Heart right ventricle (tissue), 16 donors: ENCODE data around the gene TACR1. TPM values are rescaled to one million over a fixed set of nuclear protein-coding genes. Genes with fewer than 3 reads are reported as not detected.

Experiments used
- ATAC-seq, 8 donors: fragments of 200-7000 bp; cut with Tn5 transposase; one replicate each; pipeline ENCODE4 v1.9.1; 2020; ENCODE audit warnings: mild to moderate bottlenecking in 8 of 8, moderate library complexity in 8 of 8, moderate number of reproducible peaks in 1 of 8
- DNase-seq, 2 donors: peaks; one replicate each; pipeline ENCODE4 v3.0.0-alpha.2; 2020
- H3K27ac ChIP-seq, 10 donors: fragments of 200-600 bp; sonication (generic) in 2 of 10; one replicate each; pipeline versions ENCODE4 v1.5.0 to v1.8.0; 2020 to 2022; ENCODE audit warnings: mild to moderate bottlenecking in 3 of 10
- H3K27me3 ChIP-seq, 7 donors: fragments of 200-600 bp; one replicate each; pipeline ENCODE4 v1.8.0; 2021 to 2022; ENCODE audit warnings: mild to moderate bottlenecking in 2 of 7
- H3K36me3 ChIP-seq, 9 donors: fragments of 200-600 bp; sonication (generic) in 1 of 9; one replicate each; pipeline versions ENCODE4 v1.5.0 to v1.8.0; 2020 to 2022; ENCODE audit warnings: mild to moderate bottlenecking in 2 of 9
- H3K4me1 ChIP-seq, 9 donors: fragments of 200-600 bp; sonication (generic) in 1 of 9; one replicate each; pipeline versions ENCODE4 v1.5.0 to v1.8.0; 2020 to 2022; ENCODE audit warnings: mild to moderate bottlenecking in 4 of 9
- H3K4me3 ChIP-seq, 10 donors: fragments of 200-600 bp; sonication (generic) in 2 of 10; one replicate each; pipeline versions ENCODE4 v1.5.0 to v1.8.0; 2020 to 2022; ENCODE audit warnings: mild to moderate bottlenecking in 7 of 10, moderate library complexity in 2 of 10
- H3K9me3 ChIP-seq, 11 donors: fragments of 200-600 bp in 10 of 11; sonication (generic) in 2 of 11; one replicate each; pipeline versions ENCODE4 v1.5.0 to v1.8.0; 2013 to 2022; ENCODE audit warnings: mild to moderate bottlenecking in 2 of 11, control low read depth in 1 of 11, moderate library complexity in 1 of 11
- WGBS, 2 donors: extraction: QIAGEN DNeasy Blood & Tissue Kit; methylation state at CpG; one replicate each; pipeline ENCODE4 v1.1.7; 2013; ENCODE audit warnings: inconsistent platforms in 1 of 2; 5-methylcytosine and 5-hydroxymethylcytosine counted together
- intact Hi-C, 10 donors: fragments of 100-400 bp; cut with DNase I; formaldehyde crosslinking; loops; one replicate each; pipeline versions ENCODE4 v1.11.1 to v1.14.2; 2022
- polyA plus RNA-seq, 2 donors: library from polyadenylated mRNA; stranded (reverse); fragments of 200-250 nt; gene quantifications; one replicate each; pipeline ENCODE4 v1.2.3, GENCODE V29; 2013
- total RNA-seq, 10 donors: library from RNA; stranded (reverse); fragmentation: NEBNext Ultra II Directional in 3 of 10; extraction: Animal tissue kit (Norgen Biotek cat#: 25700) in 3 of 10; gene quantifications; one replicate each; pipeline versions ENCODE4 v1.2.1 to v1.2.4, GENCODE V29; 2021 to 2023
- TF ChIP-seq, protein P1 (sequence below), 9 donors: fragments of 200-600 bp; sonication (generic) in 2 of 9; IDR thresholded peaks; one replicate each; pipeline versions ENCODE4 v1.5.0 to v1.8.0; 2021 to 2022; ENCODE audit warnings: antibody characterized with exemption in 9 of 9, mild to moderate bottlenecking in 5 of 9, moderate library complexity in 1 of 9
- donor health status: Arrhythmogenic right ventricular cardiomyopathy.
- donor health status: ischemic (EF 13 %, LVEDD 7.1; RV severe dilation, severe dysfunction).
- donor health status: healthy with polysubstance abuse.
- donor health status: DM: no; HTN: yes; CAD: no.
- donor health status: DM: no; HTN: no; CAD: no.
- donor health status: ischemic (EF 25% LVEDD 6.9; RV normal size, moderate dysfunction).
- donor health status: ischemic (EF 25% LVEDD 5.7; RV mildly dilated, moderate dysfunction).
- donor health status: healthy.
- donor health status: DM: yes; HTN: yes; CAD: no.
- donor health status: Ischemic cardiomyopathy.
- donor health status: ischemic (EF 35%, LVEDD 5.7; RV mildly dilated, moderate dysfunction).
- donor health status: nonischemic (EF 11% LVEDD 7.7; RV severe dilation, severe dysfunction).
- donor health status: DM: yes; HTN: yes; CAD: no.
- donor health status: PGD.
- donor health status: ischemic (EF 29% LVEDD 5.4; RV normal size, mild dysfunction).
- donor health status: nonischemic (EF 23%, LVEDD 6.1; RV moderate dilation, normal function).

TACR1 gene
- total and polyA plus RNA-seq, 12 donors, result 0.06 to 0.38 (median 0.17) TPM; not detected in 3

DNA sequence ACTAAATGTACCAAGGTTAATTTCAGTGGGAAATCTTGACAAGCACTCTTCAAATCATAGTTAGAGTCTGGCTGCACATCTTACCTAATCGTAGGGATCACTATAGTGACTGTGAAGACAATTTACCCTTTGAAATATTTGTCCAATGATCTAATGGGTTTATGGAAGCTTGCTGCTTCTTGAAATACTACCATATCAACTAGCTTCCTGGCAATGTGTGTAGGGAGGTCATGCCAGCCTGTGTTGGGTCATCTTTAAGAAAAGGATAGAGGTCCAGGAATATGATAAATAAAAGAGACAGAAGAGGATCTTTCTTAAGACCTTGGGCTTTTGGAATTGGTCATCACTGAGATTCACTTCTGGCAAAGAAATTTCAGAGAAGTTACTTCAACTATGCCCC, 156.5 kb downstream of the TACR1 start:
- H3K4me1 ChIP-seq, result peaks cover 0 to 33% (median 25%) of the 10 kb centered on the region in 9 donors
- TF ChIP-seq, protein P1, sequence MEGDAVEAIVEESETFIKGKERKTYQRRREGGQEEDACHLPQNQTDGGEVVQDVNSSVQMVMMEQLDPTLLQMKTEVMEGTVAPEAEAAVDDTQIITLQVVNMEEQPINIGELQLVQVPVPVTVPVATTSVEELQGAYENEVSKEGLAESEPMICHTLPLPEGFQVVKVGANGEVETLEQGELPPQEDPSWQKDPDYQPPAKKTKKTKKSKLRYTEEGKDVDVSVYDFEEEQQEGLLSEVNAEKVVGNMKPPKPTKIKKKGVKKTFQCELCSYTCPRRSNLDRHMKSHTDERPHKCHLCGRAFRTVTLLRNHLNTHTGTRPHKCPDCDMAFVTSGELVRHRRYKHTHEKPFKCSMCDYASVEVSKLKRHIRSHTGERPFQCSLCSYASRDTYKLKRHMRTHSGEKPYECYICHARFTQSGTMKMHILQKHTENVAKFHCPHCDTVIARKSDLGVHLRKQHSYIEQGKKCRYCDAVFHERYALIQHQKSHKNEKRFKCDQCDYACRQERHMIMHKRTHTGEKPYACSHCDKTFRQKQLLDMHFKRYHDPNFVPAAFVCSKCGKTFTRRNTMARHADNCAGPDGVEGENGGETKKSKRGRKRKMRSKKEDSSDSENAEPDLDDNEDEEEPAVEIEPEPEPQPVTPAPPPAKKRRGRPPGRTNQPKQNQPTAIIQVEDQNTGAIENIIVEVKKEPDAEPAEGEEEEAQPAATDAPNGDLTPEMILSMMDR (IDR thresholded peaks at IDR 0.05), result no peak
- no peak overlapping the region for H3K4me3 ChIP-seq
- H3K27ac ChIP-seq, result peak overlapping the region in 1 of 10 donors; percentile 66
- no peaks in the 10 kb centered on the region for H3K27me3 ChIP-seq
- ATAC-seq (no peak), DNase-seq (no peak)
- intact Hi-C loops, result loop anchor here in 1 of 10 donors (5.0 kb wide), 1 partner anchor 86 kb away; the partner anchor contains the start of gene POLE4
- WGBS, 2 donors, result 56 to 65% methylated on average over 1 of the region's 1 CpG
- H3K9me3 ChIP-seq, result peaks cover 0 to 8% (median 0%) of the 10 kb centered on the region in 11 donors
- H3K36me3 ChIP-seq, result no peaks in the 10 kb centered on the region

DNA sequence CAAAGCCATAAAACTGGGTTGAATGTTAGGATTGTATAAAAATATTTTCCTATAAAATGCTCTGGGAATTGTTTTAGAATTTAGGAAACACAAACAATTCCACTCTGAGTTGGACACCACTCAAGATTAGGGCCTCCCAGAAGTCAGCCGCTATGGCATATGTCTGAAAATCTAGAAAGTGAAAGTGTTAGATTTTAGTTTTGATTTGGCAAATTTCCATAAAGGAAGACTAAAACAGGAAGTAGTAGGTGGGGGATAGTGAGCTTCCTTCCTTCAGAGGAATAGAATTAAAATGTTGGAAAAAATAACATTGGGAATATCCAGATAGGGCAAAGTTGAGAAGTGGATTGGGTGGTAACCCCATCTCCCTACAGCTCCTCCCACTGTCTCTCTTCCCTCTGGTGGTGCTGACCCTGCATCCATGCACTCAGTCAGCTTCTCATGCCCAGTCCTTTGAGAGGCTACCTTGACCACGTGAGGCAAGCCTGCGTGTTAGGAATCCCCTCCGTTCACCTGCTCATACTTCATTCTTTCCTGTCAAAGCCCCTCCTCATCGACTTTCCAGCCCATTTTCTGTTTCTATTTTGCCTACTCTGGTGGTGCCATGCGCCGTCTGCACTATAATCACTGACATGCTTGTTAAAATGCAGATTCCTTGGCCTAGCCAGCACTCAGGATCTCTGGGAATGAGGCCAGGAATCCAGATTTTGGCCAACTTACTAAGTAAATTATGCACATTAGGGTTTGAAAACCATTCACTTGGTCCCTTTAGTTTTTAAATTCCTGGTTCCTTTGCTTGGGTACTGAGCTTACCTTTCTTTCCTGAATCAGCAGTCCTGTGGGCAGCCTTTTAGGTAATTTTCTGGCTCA, 157.4 kb downstream of the TACR1 start:
- peak overlapping the region in 8 of 10 donors; percentile 3 to 66 (median 46) for H3K27ac ChIP-seq
- no peaks in the 10 kb centered on the region for H3K36me3 ChIP-seq
- DNase-seq, result no peak
- peaks cover 0 to 28% (median 20%) of the 10 kb centered on the region in 9 donors for H3K4me1 ChIP-seq
- TF ChIP-seq, protein P1 (IDR thresholded peaks at IDR 0.05), result no peak
- no peaks in the 10 kb centered on the region for H3K27me3 ChIP-seq
- peaks cover 0 to 8% (median 0%) of the 10 kb centered on the region in 11 donors for H3K9me3 ChIP-seq
- WGBS, 2 donors, result 69 to 82% methylated on average over 7 of the region's 7 CpGs
- peak in 5 of 8 donors; percentile 60 to 81 (median 71) for ATAC-seq
- H3K4me3 ChIP-seq, result peak overlapping the region in 1 of 10 donors; percentile 0
- intact Hi-C loops, result loop anchor here in 1 of 10 donors (5.0 kb wide), 1 partner anchor 85 kb away; the partner anchor contains the start of gene POLE4

DNA sequence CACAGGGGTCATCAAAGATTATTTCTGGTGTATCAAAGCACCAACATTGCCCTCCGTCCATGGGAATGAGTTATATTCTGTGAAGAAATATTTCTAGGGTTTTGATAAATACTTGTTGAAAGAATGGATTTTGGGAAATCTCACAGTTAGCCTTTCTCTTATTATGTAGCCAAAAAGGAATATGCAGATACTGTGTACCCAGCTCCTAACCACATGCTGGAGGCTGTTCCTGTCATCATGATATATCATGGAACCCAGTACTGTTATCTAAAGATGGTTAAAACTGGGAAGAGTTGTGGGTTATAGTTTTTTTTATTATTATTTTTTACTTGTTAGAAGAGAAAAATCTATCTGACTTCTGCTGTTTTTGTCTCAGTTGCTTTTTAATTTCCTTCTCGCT, 158.1 kb downstream of the TACR1 start:
- intact Hi-C loops, result loop anchor here in 1 of 10 donors (5.0 kb wide), 1 partner anchor 84 kb away; the partner anchor contains the start of gene POLE4
- ATAC-seq, result no peak
- H3K27me3 ChIP-seq, result no peaks in the 10 kb centered on the region
- WGBS, 2 donors, result 81% methylated on average over 2 of the region's 2 CpGs
- no peaks in the 10 kb centered on the region for H3K36me3 ChIP-seq
- H3K27ac ChIP-seq, result peak overlapping the region in 7 of 10 donors; percentile 3 to 66 (median 51)
- peaks cover 0 to 31% (median 21%) of the 10 kb centered on the region in 9 donors for H3K4me1 ChIP-seq
- TF ChIP-seq, protein P1 (IDR thresholded peaks at IDR 0.05), result no peak
- no peak overlapping the region for H3K4me3 ChIP-seq
- no peak for DNase-seq
- H3K9me3 ChIP-seq, result peaks cover 0 to 8% (median 0%) of the 10 kb centered on the region in 11 donors

DNA sequence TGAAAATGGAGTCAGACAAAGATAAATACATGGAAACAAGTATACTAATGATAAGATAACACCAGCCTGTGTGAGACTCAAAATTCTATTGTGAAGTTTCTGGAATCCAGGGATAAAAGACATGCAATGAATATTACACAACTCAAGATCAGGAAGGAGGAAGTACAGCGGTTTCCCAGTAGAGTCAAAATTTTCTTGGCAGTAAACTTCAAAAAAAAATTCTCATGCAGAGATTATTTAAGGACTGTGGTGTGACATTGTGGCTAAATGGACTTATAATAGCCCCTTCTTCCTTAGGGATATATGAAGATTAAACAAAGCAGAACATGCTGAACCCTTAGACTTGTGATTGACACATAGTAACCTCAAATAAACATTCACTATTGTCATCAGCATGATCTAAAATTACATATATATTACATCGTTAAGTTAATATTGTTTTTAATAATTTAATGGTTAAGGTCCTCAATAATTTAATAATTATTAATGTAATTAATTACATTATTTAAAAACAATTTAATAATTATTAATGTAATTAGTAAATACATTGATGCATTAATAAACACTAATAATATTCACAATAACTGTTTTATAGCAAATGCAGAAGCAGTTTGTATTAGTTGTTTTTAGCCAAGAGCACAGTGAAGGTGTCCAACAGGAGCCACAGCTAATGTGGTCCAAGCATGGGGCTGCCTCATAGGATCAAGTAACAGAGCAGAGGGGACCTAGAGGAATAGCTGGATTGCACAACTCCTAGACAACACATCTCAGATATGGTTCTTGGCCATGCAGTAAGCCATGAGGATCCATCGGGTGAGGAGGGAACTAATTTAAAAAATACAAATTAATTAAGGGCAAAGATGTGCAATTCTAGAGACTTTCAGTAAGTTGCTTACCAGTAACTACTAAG, 163.6 kb downstream of the TACR1 start:
- intact Hi-C loops, result no loop called here
- Histone ChIP-seq H3K27me3 (no peaks in the 10 kb centered on the region), H3K27ac (peak overlapping the region in 8 of 10 donors; percentile 10 to 80 (median 59)), H3K4me1 (peaks cover 0 to 29% (median 15%) of the 10 kb centered on the region in 9 donors), H3K4me3 (no peak overlapping the region), H3K36me3 (no peaks in the 10 kb centered on the region), H3K9me3 (peaks cover 0 to 8% (median 0%) of the 10 kb centered on the region in 11 donors)
- DNase-seq (no peak), ATAC-seq (peak; percentile 48 to 91 (median 63))
- TF ChIP-seq, protein P1 (IDR thresholded peaks at IDR 0.05), result no peak
- 56 to 59% methylated on average over 3 of the region's 3 CpGs for WGBS, 2 donors
